ENCODE measurements around the gene CD164L2. TPM values are rescaled to one million over a fixed set of nuclear protein-coding genes. Genes with fewer than 3 reads are reported as not detected.
A peak's percentile ranks its signal among the peaks of the same experiment; 100 is the strongest.

CD164L2 gene
- total RNA-seq, 4 donors from 2014 or later = not detected

- intact Hi-C loops (cut with DNase I; ENCODE audit: low total_unique reads) = no loop called here
Measured at GRCh38 chr1:27397110-27397509, 14.0 kb upstream of the CD164L2 start.

GRCh38 chr1:27395441-27396195 is 12.5 kb upstream of the CD164L2 start:
- in situ Hi-C loops (cut with MboI; ENCODE audit: low pct_ligation_motif_present in 1 of 4, low pct_unique_long_range_greater_than_20kb in 1 of 4, low sequenced_read_pairs in 3 of 4) = loop anchor here in 1 of 4 donors (10.0 kb wide), 1 partner anchor 209 kb away; the partner anchor contains the start of gene AHDC1

More at GRCh38 chr1:27397110-27397509, 14.0 kb upstream of the CD164L2 start:
- Histone ChIP-seq H3K27ac (no peak overlapping the region), H3K27me3 (no peaks in the 10 kb centered on the region), H3K36me3 (no peaks in the 10 kb centered on the region), H3K9me3 (no peaks in the 10 kb centered on the region), H3K4me3 (no peak overlapping the region), H3K4me1 (peaks cover 7 to 29% (median 11%) of the 10 kb centered on the region in 4 donors)
- DNase-seq = no peak
- no peak for TF ChIP-seq CTCF (IDR thresholded peaks at IDR 0.05)
- no peak for TF ChIP-seq EP300 (IDR thresholded peaks at IDR 0.05; ENCODE audit: low read depth)
- WGBS, 2 donors (ENCODE audit: low coverage in 1 of 2) = 64% methylated on average over 3 of the region's 3 CpGs; no CpG with 5 or more reads in 1 of the 2 donors
- in situ Hi-C loops (cut with MboI; ENCODE audit: low pct_ligation_motif_present in 1 of 4, low pct_unique_long_range_greater_than_20kb in 1 of 4, low sequenced_read_pairs in 3 of 4) = loop anchor here in 1 of 4 donors (10.0 kb wide), 1 partner anchor 208 kb away; the partner anchor contains the start of gene AHDC1

GRCh38 chr1:27394925-27395324 is 11.8 kb upstream of the CD164L2 start:
- H3K9me3 ChIP-seq = no peaks in the 10 kb centered on the region
- H3K4me3 ChIP-seq = no peak overlapping the region
- DNase-seq = no peak
- H3K27ac ChIP-seq = no peak overlapping the region
- H3K4me1 ChIP-seq = peaks cover 16 to 36% (median 18%) of the 10 kb centered on the region in 4 donors
- intact Hi-C loops (cut with DNase I; ENCODE audit: low total_unique reads) (loop anchor here (2.0 to 5.0 kb wide), 2 partner anchors 38 to 93 kb away; no protein-coding TSS in a partner anchor), in situ Hi-C loops (cut with MboI; ENCODE audit: low pct_ligation_motif_present in 1 of 4, low pct_unique_long_range_greater_than_20kb in 1 of 4, low sequenced_read_pairs in 3 of 4) (loop anchor here (5.0 to 10.0 kb wide), 2 partner anchors 93 to 210 kb away; partner anchors contain the start of gene AHDC1 (in 1 of the 4))
- TF ChIP-seq EP300 (IDR thresholded peaks at IDR 0.05; ENCODE audit: low read depth) (no peak), POLR2A (IDR thresholded peaks at IDR 0.05) (no peak), CTCF (IDR thresholded peaks at IDR 0.05) (no peak), POLR2AphosphoS5 (IDR thresholded peaks at IDR 0.05) (no peak)
- H3K27me3 ChIP-seq = peaks cover 7% of the 10 kb centered on the region
- 78% methylated on average over 1 of the region's 1 CpG; no CpG with 5 or more reads in 1 of the 2 donors for WGBS, 2 donors (ENCODE audit: low coverage in 1 of 2)
- no peaks in the 10 kb centered on the region for H3K36me3 ChIP-seq

More at GRCh38 chr1:27395441-27396195, 12.5 kb upstream of the CD164L2 start:
- Histone ChIP-seq H3K36me3 (no peaks in the 10 kb centered on the region), H3K27me3 (peaks cover 6% of the 10 kb centered on the region), H3K4me3 (no peak overlapping the region), H3K27ac (no peak overlapping the region), H3K9me3 (no peaks in the 10 kb centered on the region), H3K4me1 (peaks cover 16 to 36% (median 18%) of the 10 kb centered on the region in 4 donors)
- peak; percentile 78 for DNase-seq
- 0 to 4% methylated on average over 1 to 10 of the region's 10 CpGs for WGBS, 2 donors (ENCODE audit: low coverage in 1 of 2)
- TF ChIP-seq CTCF (IDR thresholded peaks at IDR 0.05) (peak; percentile 93 to 98 (median 96)), POLR2A (IDR thresholded peaks at IDR 0.05) (no peak)
- intact Hi-C loops (cut with DNase I; ENCODE audit: low total_unique reads) = loop anchor here (2.0 kb wide), 1 partner anchor 39 kb away; no protein-coding TSS in a partner anchor

GRCh38 chr1:27394282-27394658 is 11.1 kb upstream of the CD164L2 start:
- in situ Hi-C loops (cut with MboI; ENCODE audit: low pct_ligation_motif_present in 1 of 4, low pct_unique_long_range_greater_than_20kb in 1 of 4, low sequenced_read_pairs in 3 of 4) = loop anchor here (5.0 to 10.0 kb wide), 2 partner anchors 92 to 211 kb away; partner anchors contain the start of gene AHDC1 (in 1 of the 4)
- H3K4me1 ChIP-seq = peaks cover 16 to 34% (median 18%) of the 10 kb centered on the region in 4 donors
- no peaks in the 10 kb centered on the region for H3K36me3 ChIP-seq
- H3K27me3 ChIP-seq = peaks cover 7% of the 10 kb centered on the region
- intact Hi-C loops (cut with DNase I; ENCODE audit: low total_unique reads) = loop anchor here (2.0 to 5.0 kb wide), 2 partner anchors 37 to 92 kb away; no protein-coding TSS in a partner anchor
- H3K27ac ChIP-seq = no peak overlapping the region
- no peak for DNase-seq
- TF ChIP-seq CTCF (IDR thresholded peaks at IDR 0.05) (no peak), POLR2AphosphoS5 (IDR thresholded peaks at IDR 0.05) (no peak), EP300 (IDR thresholded peaks at IDR 0.05; ENCODE audit: low read depth) (no peak), POLR2A (IDR thresholded peaks at IDR 0.05) (no peak)
- H3K4me3 ChIP-seq = no peak overlapping the region
- no peaks in the 10 kb centered on the region for H3K9me3 ChIP-seq
- WGBS, 2 donors (ENCODE audit: low coverage in 1 of 2) = 95 to 97% methylated on average over 7 to 8 of the region's 9 CpGs

Measured in transverse colon (tissue), 4 donors.